Measurements from ENCODE around the gene PNRC1.

DNA sequence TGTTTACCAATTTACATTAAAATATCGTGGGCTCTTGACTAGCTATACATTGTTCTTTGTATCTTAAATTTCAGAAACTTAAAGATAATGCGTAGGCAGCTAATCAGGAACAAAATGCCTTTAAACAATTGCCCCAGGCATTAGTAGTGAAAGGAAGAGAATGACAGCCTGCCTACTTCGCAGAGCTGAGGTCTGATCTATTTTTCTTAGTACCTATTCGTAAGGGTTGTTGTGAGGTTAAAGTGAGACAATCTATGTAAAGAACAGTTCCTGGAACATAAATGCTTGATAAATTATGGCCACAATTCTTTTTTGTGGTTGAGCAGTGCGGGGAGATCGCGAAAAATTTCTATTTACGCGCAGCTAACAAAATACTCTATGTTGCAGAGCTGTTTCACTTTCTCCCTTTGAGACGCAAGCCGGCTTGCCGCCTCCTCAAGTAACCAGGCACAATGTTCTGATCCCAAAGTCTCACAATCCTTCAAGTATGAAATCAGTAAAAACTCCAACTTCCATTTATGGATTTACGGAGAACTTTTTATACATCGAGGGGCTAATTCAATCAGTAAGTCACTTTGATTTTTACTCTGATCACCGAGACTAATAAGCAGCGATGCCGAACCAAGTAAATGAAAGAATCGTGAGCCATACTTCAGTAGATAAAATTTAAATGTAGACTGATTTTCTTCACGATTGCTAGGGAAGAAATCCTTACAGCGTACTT lies 878 bp upstream of the PNRC1 start:
- TF ChIP-seq, protein P1, sequence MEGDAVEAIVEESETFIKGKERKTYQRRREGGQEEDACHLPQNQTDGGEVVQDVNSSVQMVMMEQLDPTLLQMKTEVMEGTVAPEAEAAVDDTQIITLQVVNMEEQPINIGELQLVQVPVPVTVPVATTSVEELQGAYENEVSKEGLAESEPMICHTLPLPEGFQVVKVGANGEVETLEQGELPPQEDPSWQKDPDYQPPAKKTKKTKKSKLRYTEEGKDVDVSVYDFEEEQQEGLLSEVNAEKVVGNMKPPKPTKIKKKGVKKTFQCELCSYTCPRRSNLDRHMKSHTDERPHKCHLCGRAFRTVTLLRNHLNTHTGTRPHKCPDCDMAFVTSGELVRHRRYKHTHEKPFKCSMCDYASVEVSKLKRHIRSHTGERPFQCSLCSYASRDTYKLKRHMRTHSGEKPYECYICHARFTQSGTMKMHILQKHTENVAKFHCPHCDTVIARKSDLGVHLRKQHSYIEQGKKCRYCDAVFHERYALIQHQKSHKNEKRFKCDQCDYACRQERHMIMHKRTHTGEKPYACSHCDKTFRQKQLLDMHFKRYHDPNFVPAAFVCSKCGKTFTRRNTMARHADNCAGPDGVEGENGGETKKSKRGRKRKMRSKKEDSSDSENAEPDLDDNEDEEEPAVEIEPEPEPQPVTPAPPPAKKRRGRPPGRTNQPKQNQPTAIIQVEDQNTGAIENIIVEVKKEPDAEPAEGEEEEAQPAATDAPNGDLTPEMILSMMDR (IDR thresholded peaks at IDR 0.05; ENCODE audit: poor library complexity, severe bottlenecking), result no peak
- peak; percentile 29 for TF ChIP-seq POLR2AphosphoS5 (IDR thresholded peaks at IDR 0.05)
